HG03280 (cell line): ENCODE data around the gene CCDC77.
"Not testable (repeated sequence)": the region's sequence is repeated elsewhere in the genome, so short reads cannot be mapped to it uniquely, and the experiment has no call there.

Experiments
- ATAC-seq: cut with Tn5 transposase; IDR thresholded peaks from one replicate; pipeline ENCODE4 v1.9.1; 2021; ENCODE audit warnings: mild to moderate bottlenecking, moderate library complexity; ENCODE audit not compliant: unreplicated experiment

Gene CCDC77

GRCh38 chr12:401235-402028 lies at the start of gene CCDC77:
CCDC77 (plus strand) TSS chr12:401644; CDS start chr12:409384, 7,740 bp downstream.
- ATAC-seq = peak; percentile 96

- no peak for ATAC-seq
Observed at GRCh38 chr12:356276-356988, 45.0 kb upstream of the CCDC77 start.

DNA sequence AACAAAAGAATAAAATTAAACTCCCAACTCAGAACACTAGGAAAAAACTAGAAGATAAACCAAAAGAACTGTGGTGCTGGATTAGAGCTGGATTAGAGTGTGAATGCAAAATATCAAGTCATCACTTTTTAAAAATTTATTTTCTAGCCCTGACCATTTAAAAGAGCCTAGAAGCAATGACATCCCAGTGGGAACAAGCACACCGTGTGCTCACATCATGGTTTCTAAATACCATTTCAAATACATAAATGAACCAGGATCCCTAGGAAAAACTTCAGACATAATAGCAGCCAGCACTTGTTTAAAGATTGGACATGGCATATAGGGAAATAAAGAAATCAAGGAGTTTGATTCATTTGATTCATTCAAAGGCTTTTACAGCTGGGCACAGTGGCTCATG lies 42.4 kb upstream of the CCDC77 start:
- ATAC-seq = no peak

DNA sequence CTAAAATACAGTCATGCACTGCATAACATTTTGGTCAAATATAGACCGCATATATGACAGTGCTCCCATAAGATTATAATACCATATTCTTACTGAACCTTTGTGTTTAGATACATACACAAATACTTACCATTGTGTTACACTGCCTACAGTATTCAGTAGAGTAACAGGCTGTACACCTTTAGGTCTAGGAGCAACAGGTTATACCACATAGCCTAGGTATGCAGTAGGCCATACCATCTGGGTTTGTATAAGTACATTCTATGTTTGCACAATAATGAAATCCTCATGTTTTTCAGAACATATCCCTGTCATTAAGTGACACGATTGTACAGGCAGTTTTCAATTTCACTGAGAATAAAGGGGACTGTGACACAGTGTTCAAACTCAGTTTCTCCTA lies 34.6 kb upstream of the CCDC77 start:
- ATAC-seq = no peak

GRCh38 chr12:367972-368371 lies 33.5 kb upstream of the CCDC77 start:
- no peak for ATAC-seq

DNA sequence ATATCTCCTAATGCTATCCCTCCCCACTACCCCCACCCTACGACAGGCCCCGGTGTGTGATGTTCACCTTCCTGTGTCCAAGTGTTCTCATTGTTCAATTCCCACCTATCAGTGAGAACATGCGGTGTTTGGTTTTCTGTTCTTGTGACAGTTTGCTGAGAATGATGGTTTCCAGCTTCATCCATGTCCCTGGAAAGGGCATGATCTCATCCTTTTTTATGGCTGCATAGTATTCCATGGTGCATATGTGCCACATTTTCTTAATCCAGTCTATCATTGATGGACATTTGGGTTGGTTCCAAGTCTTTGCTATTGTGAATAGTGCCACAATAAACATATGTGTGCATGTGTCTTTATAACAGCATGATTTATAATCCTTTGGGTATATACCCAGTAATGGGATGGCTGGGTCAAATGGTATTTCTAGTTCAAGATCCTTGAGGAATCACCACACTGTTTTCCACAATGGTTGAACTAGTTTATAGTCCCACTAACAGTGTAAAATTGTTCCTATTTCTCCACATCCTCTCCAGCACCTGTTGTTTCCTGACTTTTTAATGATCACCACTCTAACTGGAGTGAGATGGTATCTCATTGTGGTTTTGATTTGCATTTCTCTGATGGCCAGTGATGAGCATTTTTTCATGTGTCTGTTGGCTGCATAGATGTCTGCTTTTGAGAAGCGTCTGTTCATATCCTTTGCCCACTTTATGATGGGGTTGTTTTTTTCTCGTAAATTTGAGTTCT lies 30.5 kb upstream of the CCDC77 start:
- not testable (repeated sequence) for ATAC-seq

- no peak for ATAC-seq
Observed at GRCh38 chr12:386651-387050, 14.8 kb upstream of the CCDC77 start.

DNA sequence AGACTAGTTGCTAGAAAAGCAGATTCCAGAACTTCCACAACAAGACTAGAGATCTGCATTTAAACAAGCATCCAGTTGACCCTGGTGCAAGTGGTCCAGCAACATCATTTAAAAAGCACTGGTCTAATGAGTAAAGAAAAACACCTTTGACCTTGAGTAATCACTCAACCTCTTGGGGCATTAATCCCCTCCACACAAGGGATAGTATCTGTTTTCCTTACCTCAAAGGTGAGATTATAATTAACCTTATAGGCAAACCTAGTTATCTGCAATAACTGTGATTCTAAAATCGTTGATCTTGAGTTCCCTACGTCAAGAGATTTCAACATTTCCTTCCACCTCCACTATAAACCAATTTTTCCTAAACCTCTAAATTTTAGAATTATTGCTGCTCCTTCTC lies 13.4 kb upstream of the CCDC77 start:
- no peak for ATAC-seq

DNA sequence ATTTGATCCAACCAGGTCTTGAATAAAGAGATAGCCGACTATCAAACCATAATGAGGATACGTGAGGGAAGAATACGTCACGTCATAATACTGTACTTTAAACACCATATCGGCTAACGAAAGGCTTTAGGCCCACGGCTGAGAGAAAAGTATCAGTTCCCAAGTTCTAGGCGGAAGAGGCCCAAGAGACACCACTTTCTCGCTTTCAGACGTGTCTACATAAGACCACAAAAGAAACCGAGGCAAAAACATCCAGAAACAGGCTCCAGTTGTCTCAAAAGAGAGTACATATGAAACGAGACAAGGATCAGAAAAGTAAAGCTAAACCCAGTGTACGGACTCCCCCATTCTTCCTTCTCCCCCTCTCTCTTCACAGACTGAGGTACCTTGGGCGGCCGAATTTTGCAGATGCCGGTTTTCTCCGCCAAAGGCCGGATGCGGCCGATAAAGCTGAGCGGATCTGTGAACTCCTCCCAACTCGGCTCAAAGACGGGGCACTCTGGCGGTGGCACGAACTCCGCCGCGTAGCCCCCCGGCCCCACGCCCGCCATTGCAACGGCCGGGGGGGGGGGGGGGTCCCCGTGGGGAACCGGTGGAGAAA lies 12.8 kb upstream of the CCDC77 start:
- ATAC-seq = peak; percentile 26

GRCh38 chr12:389142-390096 lies 12.0 kb upstream of the CCDC77 start, which contains the start of gene KDM5A:
KDM5A (minus strand) TSS chr12:389320; CDS start chr12:389091, 229 bp downstream.
- peak; percentile 92 for ATAC-seq

DNA sequence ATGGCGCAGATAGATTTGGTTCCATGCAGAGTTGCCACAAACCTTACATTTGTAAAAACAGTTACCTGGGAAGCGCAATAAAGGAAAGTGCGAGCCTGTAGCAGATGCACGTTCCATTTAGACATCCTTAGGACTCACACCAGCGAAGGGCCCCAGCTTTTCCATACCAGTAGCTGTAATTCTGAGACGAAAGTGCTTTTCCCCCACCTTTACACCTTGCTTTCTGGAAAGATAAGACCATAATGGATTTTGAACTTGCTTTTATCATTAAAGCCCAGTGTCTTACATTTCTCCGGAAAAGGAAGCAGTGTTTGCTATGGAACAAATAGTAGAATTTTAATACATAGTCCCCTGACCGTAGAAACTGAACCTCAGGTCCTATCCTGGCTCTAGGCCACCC lies 616 bp upstream of the CCDC77 start:
- no peak for ATAC-seq

GRCh38 chr12:402029-402389 lies 565 bp downstream of the CCDC77 start:
- ATAC-seq = no peak

- no peak for ATAC-seq
Observed at GRCh38 chr12:414859-415258, 13.4 kb downstream of the CCDC77 start.

GRCh38 chr12:418432-418831 lies 17.0 kb downstream of the CCDC77 start:
- no peak for ATAC-seq

GRCh38 chr12:422526-422925 lies 21.1 kb downstream of the CCDC77 start:
- no peak for ATAC-seq

DNA sequence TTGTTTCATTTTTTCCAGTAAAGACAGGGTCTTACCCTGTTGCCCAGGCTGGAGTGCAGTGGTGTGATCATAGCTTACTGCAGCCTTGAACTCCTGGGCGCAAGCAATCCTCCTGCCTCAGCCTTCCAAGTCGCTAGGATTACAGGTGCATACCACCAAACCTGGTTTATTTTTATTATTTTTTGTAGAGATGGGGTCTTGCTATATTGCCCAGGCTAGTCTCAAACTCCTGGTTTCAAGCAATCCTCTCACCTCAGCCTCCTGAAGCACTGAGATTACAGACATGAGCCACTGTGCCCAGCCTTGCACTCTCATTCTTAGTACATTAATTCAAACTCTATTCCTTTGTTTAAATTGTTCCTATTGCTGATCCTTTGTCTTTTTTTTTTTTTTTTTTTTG lies 34.3 kb downstream of the CCDC77 start:
- not testable (repeated sequence) for ATAC-seq

- no peak for ATAC-seq
Observed at GRCh38 chr12:442235-442884, 40.9 kb downstream of the CCDC77 start.

DNA sequence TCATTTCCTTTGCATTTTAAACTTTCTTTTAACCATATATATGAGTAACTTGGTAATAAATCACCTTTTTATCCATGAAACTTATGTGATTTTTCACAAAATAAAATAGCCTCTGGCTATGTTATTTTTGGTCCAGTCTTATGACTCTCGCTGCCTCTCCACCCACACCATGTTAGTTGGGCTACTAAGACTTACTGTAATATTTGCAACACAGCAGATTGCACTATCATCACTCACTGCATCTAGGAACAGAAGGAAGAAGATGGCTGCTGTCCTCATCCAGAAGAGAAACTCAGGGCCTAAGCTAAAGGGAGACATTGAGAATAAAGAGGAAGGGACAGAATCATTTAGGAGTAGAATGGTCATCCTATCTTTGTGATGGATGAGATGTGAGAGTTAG lies 45.7 kb downstream of the CCDC77 start:
- no peak for ATAC-seq

DNA sequence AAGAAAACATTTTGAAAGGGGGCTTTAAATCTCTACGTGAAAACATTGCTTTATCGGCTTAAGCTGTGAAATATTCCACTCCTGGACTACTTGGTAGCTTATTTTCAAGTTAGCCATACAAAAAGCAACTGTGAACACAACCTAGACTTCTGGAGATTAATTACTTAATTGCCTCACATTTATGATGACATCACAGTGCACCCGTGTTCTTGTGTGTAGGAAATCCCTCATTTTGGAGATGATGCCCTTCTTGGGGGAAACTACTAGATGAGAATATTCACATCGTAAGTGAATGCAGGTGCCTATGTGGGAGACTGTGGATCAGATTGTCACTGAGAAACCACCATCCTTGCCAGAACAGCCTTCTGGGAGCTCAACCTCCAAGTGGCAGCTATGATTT lies 47.8 kb downstream of the CCDC77 start:
- ATAC-seq = no peak

GRCh38 chr12:450438-450837 lies 49.0 kb downstream of the CCDC77 start:
- no peak for ATAC-seq
